Esophagus muscularis mucosa (tissue), 4 donors: Measurements from ENCODE around the gene ARID3C. TPM values are rescaled to one million over a fixed set of nuclear protein-coding genes. Genes with fewer than 3 reads are reported as not detected.

Source experiments
- DNase-seq: peaks from one replicate; pipeline ENCODE4 v3.0.0-alpha.2; 2017; ENCODE audit errors: extremely low spot score
- H3K27ac ChIP-seq, 4 donors: fragments of 200-600 bp; sonication (generic); replicated peaks in 1 of 4; 1 replicate in 3 of 4; 2 replicates in 1 of 4; pipeline ENCODE4 v1.5.1; 2016 to 2019; ENCODE audit warnings: mild to moderate bottlenecking in 1 of 4
- H3K27me3 ChIP-seq, 4 donors: fragments of 200-600 bp; sonication (generic); one replicate each; pipeline versions ENCODE4 v1.5.1 to v1.6.0; 2016 to 2019
- H3K36me3 ChIP-seq, 4 donors: fragments of 200-600 bp; sonication (generic); one replicate each; pipeline ENCODE4 v1.5.1; 2016 to 2019
- H3K4me1 ChIP-seq, 4 donors: fragments of 200-600 bp; sonication (generic); one replicate each; pipeline ENCODE4 v1.5.1; 2016 to 2019
- H3K4me3 ChIP-seq, 4 donors: fragments of 200-600 bp; sonication (generic); 1 replicate in 2 of 4; 2 replicates in 2 of 4; pipeline ENCODE4 v1.5.1; 2016 to 2019; ENCODE audit warnings: mild to moderate bottlenecking in 4 of 4, moderate library complexity in 1 of 4
- H3K9me3 ChIP-seq, 4 donors: fragments of 200-600 bp; sonication (generic); 1 replicate in 3 of 4; 2 replicates in 1 of 4; pipeline ENCODE4 v1.5.1; 2016 to 2019
- CTCF ChIP-seq, 3 experiments: fragments of 200-600 bp in 2 of 3; fragments of 450-650 bp in 1 of 3; sonication (generic) in 2 of 3; IDR thresholded peaks; one replicate each; pipeline ENCODE4 v1.5.1; 2017 to 2019; ENCODE audit warnings: antibody characterized with exemption in 3 of 3, mild to moderate bottlenecking in 2 of 3, moderate library complexity in 1 of 3
- EP300 ChIP-seq: sonication (generic); formaldehyde crosslinking; IDR thresholded peaks from one replicate; pipeline ENCODE4 v1.6.1; 2017; ENCODE audit warnings: antibody characterized with exemption
- POLR2A ChIP-seq: fragments of 450-650 bp; IDR thresholded peaks from one replicate; pipeline ENCODE4 v1.6.1; 2017; ENCODE audit warnings: antibody characterized with exemption, moderate library complexity, mild to moderate bottlenecking, low read depth
- POLR2AphosphoS5 ChIP-seq, 2 donors: sonication (generic); formaldehyde crosslinking; IDR thresholded peaks; one replicate each; pipeline ENCODE4 v1.6.1; 2017; ENCODE audit warnings: antibody characterized with exemption in 2 of 2
- WGBS: methylation state at CpG from one replicate; pipeline ENCODE4 v1.1.5; 2018; 5-methylcytosine and 5-hydroxymethylcytosine counted together
- intact Hi-C: fragments of 100-400 bp; cut with DNase I; formaldehyde crosslinking; loops from one replicate; pipeline ENCODE4 v1.15.1; 2023
- total RNA-seq, 4 donors: library from RNA; depleted of rRNA; stranded (reverse); fragments of >200 nt; gene quantifications; one replicate each; pipeline versions ENCODE4 v1.1.0 to v1.2.1, GENCODE V29; 2016

ARID3C gene
- total RNA-seq, 4 donors from 2014 or later: not detected

GRCh38 chr9:34671307-34671706 lies 42.4 kb upstream of the ARID3C start:
- Histone ChIP-seq H3K27me3 (no peaks in the 10 kb centered on the region), H3K4me1 (peaks cover 10 to 15% (median 14%) of the 10 kb centered on the region in 4 donors), H3K9me3 (no peaks in the 10 kb centered on the region), H3K4me3 (no peak overlapping the region), H3K36me3 (peaks cover 0 to 22% (median 6%) of the 10 kb centered on the region in 4 donors), H3K27ac (no peak overlapping the region)
- 100% methylated on average over 1 of the region's 1 CpG for WGBS
- intact Hi-C loops: no loop called here
- DNase-seq: no peak
- no peak for TF ChIP-seq CTCF (IDR thresholded peaks at IDR 0.05)
- TF ChIP-seq POLR2A: no peak
- TF ChIP-seq EP300: no peak
- no peak for TF ChIP-seq POLR2AphosphoS5 (IDR thresholded peaks at IDR 0.05)

- Histone ChIP-seq H3K9me3 (no peaks in the 10 kb centered on the region), H3K27me3 (no peaks in the 10 kb centered on the region), H3K4me1 (peaks cover 11 to 19% (median 18%) of the 10 kb centered on the region in 4 donors), H3K27ac (no peak overlapping the region), H3K36me3 (peaks cover 0 to 22% (median 6%) of the 10 kb centered on the region in 4 donors), H3K4me3 (no peak overlapping the region)
- intact Hi-C loops: loop anchor here (5.0 kb wide), 1 partner anchor 32 kb away; no protein-coding TSS in a partner anchor
- no peak for DNase-seq
- 87% methylated on average over 5 of the region's 5 CpGs for WGBS
- TF ChIP-seq CTCF (IDR thresholded peaks at IDR 0.05): no peak
- TF ChIP-seq POLR2A: no peak
- TF ChIP-seq EP300: no peak
- TF ChIP-seq POLR2AphosphoS5 (IDR thresholded peaks at IDR 0.05): no peak
Observed at GRCh38 chr9:34669809-34670562, 41.1 kb upstream of the ARID3C start.

GRCh38 chr9:34665381-34666250 lies 36.8 kb upstream of the ARID3C start:
- TF ChIP-seq EP300 (no peak), POLR2A (peak; percentile 90), POLR2AphosphoS5 (IDR thresholded peaks at IDR 0.05) (peak; percentile 87 to 98)
- intact Hi-C loops: loop anchor here (5.0 kb wide), 1 partner anchor 37 kb away; no protein-coding TSS in a partner anchor
- DNase-seq: peak; percentile 98
- WGBS: 0% methylated on average over 22 of the region's 55 CpGs
- H3K4me3 ChIP-seq: peak overlapping the region; percentile 72 to 82 (median 76)
- H3K27ac ChIP-seq: peak overlapping the region; percentile 98 to 100 (median 98)
- peaks cover 13 to 31% (median 27%) of the 10 kb centered on the region in 4 donors for H3K36me3 ChIP-seq
- H3K27me3 ChIP-seq: no peaks in the 10 kb centered on the region
- no peaks in the 10 kb centered on the region for H3K9me3 ChIP-seq
- peaks cover 21 to 38% (median 30%) of the 10 kb centered on the region in 4 donors for H3K4me1 ChIP-seq

GRCh38 chr9:34665067-34665380 lies 36.2 kb upstream of the ARID3C start:
- H3K9me3 ChIP-seq: no peaks in the 10 kb centered on the region
- WGBS: 1% methylated on average over 13 of the region's 26 CpGs
- intact Hi-C loops: loop anchor here (5.0 kb wide), 1 partner anchor 37 kb away; no protein-coding TSS in a partner anchor
- DNase-seq: no peak
- H3K4me1 ChIP-seq: peaks cover 21 to 38% (median 30%) of the 10 kb centered on the region in 4 donors
- H3K4me3 ChIP-seq: peak overlapping the region; percentile 72 to 82 (median 76)
- no peaks in the 10 kb centered on the region for H3K27me3 ChIP-seq
- H3K36me3 ChIP-seq: peaks cover 13 to 36% (median 33%) of the 10 kb centered on the region in 4 donors
- peak overlapping the region; percentile 98 to 100 (median 98) for H3K27ac ChIP-seq
- TF ChIP-seq POLR2AphosphoS5 (IDR thresholded peaks at IDR 0.05) (no peak), POLR2A (no peak), CTCF (IDR thresholded peaks at IDR 0.05) (peak in 1 of 3 experiments; percentile 14)
